ENCODE measurements around the gene TMEM260. TPM values are rescaled to one million over a fixed set of nuclear protein-coding genes. Genes with fewer than 3 reads are reported as not detected.

TMEM260 gene
- 8.5 TPM for polyA plus RNA-seq (2013, experiment 1 of 2)
- polyA plus RNA-seq (2013, experiment 2 of 2): 9.6 TPM

DNA sequence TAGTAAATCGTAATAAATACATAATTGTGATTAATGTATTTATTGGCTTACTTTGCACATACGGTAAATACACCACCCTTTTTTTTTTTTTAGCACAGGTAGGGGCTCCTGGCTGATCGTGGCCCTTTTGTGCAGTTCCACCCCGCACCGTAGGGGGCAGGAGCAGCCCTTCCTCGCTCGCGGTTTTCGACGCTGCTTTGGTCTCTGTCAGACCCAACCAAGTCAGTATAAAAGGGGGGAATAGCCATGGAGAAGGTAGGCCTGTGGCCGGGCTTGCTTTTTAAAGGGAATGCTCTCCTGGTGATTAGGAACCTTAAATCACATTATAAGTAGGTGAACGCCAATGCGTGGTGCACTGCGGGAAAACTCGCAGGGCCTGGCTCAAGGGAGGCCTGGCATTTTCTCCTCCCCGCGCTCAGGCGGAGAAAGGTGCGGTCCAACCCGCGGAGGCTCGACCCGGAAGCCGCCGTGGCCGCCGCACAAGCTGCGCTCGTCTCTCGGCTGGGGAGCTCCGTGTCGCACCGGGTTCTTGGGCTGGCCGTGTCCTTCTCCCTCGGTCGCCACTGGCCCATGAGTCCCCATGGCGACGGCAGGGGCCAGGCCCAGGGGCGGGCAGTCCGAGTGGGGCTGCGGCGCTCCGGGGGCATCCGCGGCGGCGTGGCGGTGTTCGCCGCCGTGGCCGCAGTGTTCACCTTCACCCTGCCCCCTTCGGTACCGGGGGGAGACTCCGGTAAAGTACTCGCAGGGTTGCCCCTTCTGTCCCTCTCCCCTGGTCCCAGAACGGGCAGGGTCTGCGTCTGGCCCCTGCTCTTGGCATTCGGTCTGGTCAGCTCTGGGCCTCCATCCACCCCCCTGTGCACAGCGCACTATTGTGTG is at the start of gene TMEM260:
TSS of gene TMEM260 (plus strand) at position 454 of the 876 bp plus-strand sequence. CDS start at position 571, 117 bp downstream.
- Histone ChIP-seq H3K36me3 (ENCODE audit: insufficient read depth, low read length) (no peaks in the 10 kb centered on the region), H3K27ac (ENCODE audit: low read depth, low read length) (peak within 1 kb of the TSS; percentile 92), H3K9me3 (ENCODE audit: insufficient read depth, low read depth, low read length) (no peaks in the 10 kb centered on the region), H3K4me3 (ENCODE audit: low read length) (peak within 1 kb of the TSS; percentile 89), H3K9ac (ENCODE audit: low read depth, low read length) (peak within 1 kb of the TSS; percentile 94), H3K4me1 (ENCODE audit: insufficient read depth, low read length) (peaks cover 3% of the 10 kb centered on the region; the same call in 1 of the 2 replicates), H3K27me3 (ENCODE audit: insufficient read depth, low read length) (no peaks in the 10 kb centered on the region)
- WGBS: under 1% methylated on average over 59 of the region's 60 CpGs

GRCh38 chr14:56532546-56532945 is 47.1 kb upstream of the TMEM260 start:
- no peak overlapping the region for H3K9ac ChIP-seq (ENCODE audit: low read depth, low read length)
- peaks cover 6% of the 10 kb centered on the region; the same call in 1 of the 2 replicates for H3K27me3 ChIP-seq (ENCODE audit: insufficient read depth, low read length)
- no peaks in the 10 kb centered on the region for H3K36me3 ChIP-seq (ENCODE audit: insufficient read depth, low read length)
- no peaks in the 10 kb centered on the region for H3K4me1 ChIP-seq (ENCODE audit: insufficient read depth, low read length)
- no peak overlapping the region for H3K4me3 ChIP-seq (ENCODE audit: low read length)
- 97% methylated on average over 6 of the region's 7 CpGs for WGBS
- H3K27ac ChIP-seq (ENCODE audit: low read depth, low read length): no peak overlapping the region
- H3K9me3 ChIP-seq (ENCODE audit: insufficient read depth, low read depth, low read length): no peaks in the 10 kb centered on the region

DNA sequence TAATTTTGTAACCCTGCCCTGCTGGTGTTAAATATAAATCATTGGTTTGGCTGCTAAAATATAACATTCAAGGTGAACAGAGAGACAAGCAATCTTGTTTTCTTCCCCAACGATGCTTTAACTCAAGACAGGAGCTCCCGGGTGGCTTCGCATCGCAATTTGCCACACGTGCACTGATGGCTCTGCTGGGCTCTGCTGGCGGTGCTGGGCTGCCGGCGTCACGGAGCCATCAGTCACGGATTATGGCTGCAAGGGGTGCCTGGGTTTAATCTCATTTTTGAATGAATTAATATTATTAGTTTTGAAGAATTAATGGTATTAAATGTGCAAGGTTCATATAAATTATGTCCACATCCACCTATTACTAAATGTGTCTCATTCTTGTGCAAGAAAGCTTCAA is 44.9 kb upstream of the TMEM260 start:
- no peak overlapping the region for H3K27ac ChIP-seq (ENCODE audit: low read depth, low read length)
- no peaks in the 10 kb centered on the region for H3K9me3 ChIP-seq (ENCODE audit: insufficient read depth, low read depth, low read length)
- H3K27me3 ChIP-seq (ENCODE audit: insufficient read depth, low read length): no peaks in the 10 kb centered on the region
- no peaks in the 10 kb centered on the region for H3K4me1 ChIP-seq (ENCODE audit: insufficient read depth, low read length)
- 96% methylated on average over 10 of the region's 10 CpGs for WGBS
- no peak overlapping the region for H3K9ac ChIP-seq (ENCODE audit: low read depth, low read length)
- H3K4me3 ChIP-seq (ENCODE audit: low read length): no peak overlapping the region
- H3K36me3 ChIP-seq (ENCODE audit: insufficient read depth, low read length): no peaks in the 10 kb centered on the region

DNA sequence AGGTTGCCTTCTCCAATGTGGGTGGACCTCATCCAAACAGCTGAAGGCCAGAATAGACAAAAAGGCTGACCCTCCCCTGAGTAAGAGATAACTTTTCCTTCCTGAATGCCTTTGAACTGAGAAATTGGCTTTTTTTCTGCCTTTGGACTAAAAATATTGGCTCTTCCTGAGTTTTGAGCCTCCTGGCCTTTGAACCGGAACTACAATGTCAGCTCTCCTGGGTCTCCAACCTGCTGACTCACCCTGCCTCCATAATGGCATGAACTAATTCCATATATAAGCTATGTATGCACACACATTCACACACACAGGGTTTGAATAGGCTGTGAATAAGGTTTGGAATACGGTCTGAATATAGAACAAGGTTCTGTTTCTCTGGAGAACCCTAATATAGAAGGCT is 39.7 kb upstream of the TMEM260 start:
- Histone ChIP-seq H3K4me3 (ENCODE audit: low read length) (no peak overlapping the region), H3K27ac (ENCODE audit: low read depth, low read length) (no peak overlapping the region), H3K4me1 (ENCODE audit: insufficient read depth, low read length) (no peaks in the 10 kb centered on the region), H3K9ac (ENCODE audit: low read depth, low read length) (no peak overlapping the region), H3K27me3 (ENCODE audit: insufficient read depth, low read length) (no peaks in the 10 kb centered on the region), H3K9me3 (ENCODE audit: insufficient read depth, low read depth, low read length) (no peaks in the 10 kb centered on the region), H3K36me3 (ENCODE audit: insufficient read depth, low read length) (no peaks in the 10 kb centered on the region)
- 98% methylated on average over 2 of the region's 2 CpGs for WGBS

DNA sequence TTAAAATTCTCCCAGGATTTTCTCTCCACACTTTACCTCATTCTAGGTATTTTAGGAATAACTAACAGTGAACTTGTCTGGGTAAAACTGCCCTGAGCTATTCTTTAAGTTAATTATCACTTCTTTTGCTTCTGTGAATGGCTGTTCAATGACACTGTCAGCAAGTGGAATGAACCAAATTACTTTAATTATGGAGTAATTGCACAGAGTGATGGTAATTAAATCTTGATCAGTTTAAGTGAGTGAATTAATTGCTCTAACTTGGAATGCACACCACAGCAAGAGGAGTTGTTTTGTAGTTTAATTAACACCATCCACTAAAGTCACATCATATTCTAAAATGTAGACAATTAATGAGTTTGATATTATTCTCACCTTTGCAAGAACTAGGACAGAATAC is 36.2 kb upstream of the TMEM260 start:
- Histone ChIP-seq H3K27ac (ENCODE audit: low read depth, low read length) (no peak overlapping the region), H3K27me3 (ENCODE audit: insufficient read depth, low read length) (no peaks in the 10 kb centered on the region), H3K9ac (ENCODE audit: low read depth, low read length) (no peak overlapping the region), H3K36me3 (ENCODE audit: insufficient read depth, low read length) (no peaks in the 10 kb centered on the region), H3K9me3 (ENCODE audit: insufficient read depth, low read depth, low read length) (no peaks in the 10 kb centered on the region), H3K4me1 (ENCODE audit: insufficient read depth, low read length) (no peaks in the 10 kb centered on the region), H3K4me3 (ENCODE audit: low read length) (no peak overlapping the region)

DNA sequence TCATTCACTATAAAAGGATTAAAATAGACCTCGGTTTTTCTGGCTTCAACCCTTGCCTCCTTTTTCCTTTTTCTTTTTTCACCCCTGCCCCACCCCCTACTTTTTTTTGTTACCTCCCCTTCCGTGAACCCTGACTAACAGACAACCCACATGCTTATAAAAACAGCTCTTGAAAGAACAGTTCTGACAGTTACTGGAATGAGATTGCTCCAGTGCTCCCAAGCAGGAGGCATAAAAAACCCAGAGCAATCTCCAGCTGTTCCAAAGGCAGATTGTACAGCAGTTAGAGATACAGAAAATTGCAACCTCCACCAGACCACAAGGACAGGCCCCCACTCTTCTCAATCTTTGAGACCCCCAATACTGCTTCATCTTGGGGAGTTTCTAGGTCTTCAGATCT is 29.9 kb upstream of the TMEM260 start:
- Histone ChIP-seq H3K4me3 (ENCODE audit: low read length) (no peak overlapping the region), H3K4me1 (ENCODE audit: insufficient read depth, low read length) (no peaks in the 10 kb centered on the region), H3K27ac (ENCODE audit: low read depth, low read length) (no peak overlapping the region), H3K27me3 (ENCODE audit: insufficient read depth, low read length) (no peaks in the 10 kb centered on the region), H3K9ac (ENCODE audit: low read depth, low read length) (no peak overlapping the region), H3K9me3 (ENCODE audit: insufficient read depth, low read depth, low read length) (no peaks in the 10 kb centered on the region), H3K36me3 (ENCODE audit: insufficient read depth, low read length) (no peaks in the 10 kb centered on the region)
- 73% methylated on average over 2 of the region's 2 CpGs for WGBS

- Histone ChIP-seq H3K4me1 (ENCODE audit: insufficient read depth, low read length) (no peaks in the 10 kb centered on the region), H3K9ac (ENCODE audit: low read depth, low read length) (no peak overlapping the region), H3K9me3 (ENCODE audit: insufficient read depth, low read depth, low read length) (no peaks in the 10 kb centered on the region), H3K27ac (ENCODE audit: low read depth, low read length) (no peak overlapping the region), H3K36me3 (ENCODE audit: insufficient read depth, low read length) (no peaks in the 10 kb centered on the region), H3K4me3 (ENCODE audit: low read length) (no peak overlapping the region), H3K27me3 (ENCODE audit: insufficient read depth, low read length) (no peaks in the 10 kb centered on the region)
- 43% methylated on average over 3 of the region's 4 CpGs for WGBS
Measured at GRCh38 chr14:56552615-56553014, 27.0 kb upstream of the TMEM260 start.

DNA sequence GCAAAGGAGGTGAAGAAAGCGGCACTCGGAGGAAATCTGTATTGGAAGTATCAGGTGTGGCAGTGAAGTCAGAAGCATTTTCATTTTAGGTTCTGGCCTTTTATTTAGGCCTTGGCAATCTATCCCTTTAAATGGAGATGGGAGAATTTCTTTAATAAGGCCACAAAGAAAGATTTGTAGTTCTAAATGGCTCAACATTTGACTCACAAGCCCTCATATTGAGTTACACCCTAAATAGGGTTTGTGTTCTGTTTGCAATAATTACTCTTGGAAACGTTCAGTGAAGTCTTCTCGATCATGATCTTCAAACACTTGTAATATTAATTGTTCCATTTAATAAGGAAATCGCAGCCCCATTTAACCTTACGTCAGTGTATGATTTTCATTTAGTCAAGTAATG is 25.3 kb upstream of the TMEM260 start:
- WGBS: 94% methylated on average over 3 of the region's 6 CpGs
- H3K9ac ChIP-seq (ENCODE audit: low read depth, low read length): no peak overlapping the region
- H3K4me1 ChIP-seq (ENCODE audit: insufficient read depth, low read length): no peaks in the 10 kb centered on the region
- H3K27me3 ChIP-seq (ENCODE audit: insufficient read depth, low read length): no peaks in the 10 kb centered on the region
- no peaks in the 10 kb centered on the region for H3K36me3 ChIP-seq (ENCODE audit: insufficient read depth, low read length)
- H3K27ac ChIP-seq (ENCODE audit: low read depth, low read length): no peak overlapping the region
- no peaks in the 10 kb centered on the region for H3K9me3 ChIP-seq (ENCODE audit: insufficient read depth, low read depth, low read length)
- H3K4me3 ChIP-seq (ENCODE audit: low read length): no peak overlapping the region

- Histone ChIP-seq H3K9ac (ENCODE audit: low read depth, low read length) (no peak overlapping the region), H3K36me3 (ENCODE audit: insufficient read depth, low read length) (no peaks in the 10 kb centered on the region), H3K4me3 (ENCODE audit: low read length) (no peak overlapping the region), H3K9me3 (ENCODE audit: insufficient read depth, low read depth, low read length) (no peaks in the 10 kb centered on the region), H3K27ac (ENCODE audit: low read depth, low read length) (no peak overlapping the region), H3K4me1 (ENCODE audit: insufficient read depth, low read length) (no peaks in the 10 kb centered on the region), H3K27me3 (ENCODE audit: insufficient read depth, low read length) (no peaks in the 10 kb centered on the region)
- WGBS: 91% methylated on average over 4 of the region's 5 CpGs
Measured at GRCh38 chr14:56555921-56556570, 23.6 kb upstream of the TMEM260 start.

DNA sequence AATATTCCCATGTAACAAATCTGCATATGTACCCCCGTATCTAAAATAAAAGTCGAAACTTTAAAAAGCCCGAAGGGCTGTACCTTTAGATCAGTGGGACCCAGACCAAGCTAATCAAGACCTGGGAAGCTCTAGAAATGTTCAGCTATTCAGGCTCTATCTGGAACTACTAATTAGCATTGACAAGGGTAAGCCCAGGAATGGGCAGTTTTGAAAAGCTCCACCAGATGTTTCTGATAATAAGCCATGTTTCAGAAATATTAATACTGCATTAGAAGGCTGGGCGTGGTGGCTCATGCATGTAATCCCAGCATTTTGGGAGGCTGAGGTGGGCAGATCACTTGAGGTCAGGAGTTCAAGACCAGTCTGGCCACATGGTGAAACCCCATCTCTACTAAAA is 20.4 kb upstream of the TMEM260 start:
- WGBS: 91% methylated on average over 4 of the region's 4 CpGs

GRCh38 chr14:56561606-56562005 is 18.0 kb upstream of the TMEM260 start:
- H3K36me3 ChIP-seq (ENCODE audit: insufficient read depth, low read length): no peaks in the 10 kb centered on the region
- 46% methylated on average over 2 of the region's 2 CpGs for WGBS

More for the DNA sequence above, 20.4 kb upstream of the TMEM260 start:
- H3K27me3 ChIP-seq (ENCODE audit: insufficient read depth, low read length): no peaks in the 10 kb centered on the region
- no peak overlapping the region for H3K4me3 ChIP-seq (ENCODE audit: low read length)
- H3K4me1 ChIP-seq (ENCODE audit: insufficient read depth, low read length): no peaks in the 10 kb centered on the region
- H3K27ac ChIP-seq (ENCODE audit: low read depth, low read length): no peak overlapping the region
- H3K9me3 ChIP-seq (ENCODE audit: insufficient read depth, low read depth, low read length): no peaks in the 10 kb centered on the region
- no peak overlapping the region for H3K9ac ChIP-seq (ENCODE audit: low read depth, low read length)
- H3K36me3 ChIP-seq (ENCODE audit: insufficient read depth, low read length): no peaks in the 10 kb centered on the region

More at GRCh38 chr14:56561606-56562005, 18.0 kb upstream of the TMEM260 start:
- no peak overlapping the region for H3K9ac ChIP-seq (ENCODE audit: low read depth, low read length)
- H3K9me3 ChIP-seq (ENCODE audit: insufficient read depth, low read depth, low read length): no peaks in the 10 kb centered on the region
- no peak overlapping the region for H3K27ac ChIP-seq (ENCODE audit: low read depth, low read length)
- H3K27me3 ChIP-seq (ENCODE audit: insufficient read depth, low read length): no peaks in the 10 kb centered on the region
- no peak overlapping the region for H3K4me3 ChIP-seq (ENCODE audit: low read length)
- H3K4me1 ChIP-seq (ENCODE audit: insufficient read depth, low read length): no peaks in the 10 kb centered on the region
